Astrocyte (in vitro differentiated cells and primary cell): ENCODE data around the gene SGPP1.

Experiments
- CTCF ChIP-seq: IDR thresholded peaks from 2 replicates; pipeline ENCODE4 v1.5.1; 2011; ENCODE audit warnings: low read depth, mild to moderate bottlenecking, inconsistent platforms, low read length, moderate library complexity; ENCODE audit not compliant: insufficient read depth
- EZH2 ChIP-seq: IDR thresholded peaks from 2 replicates; pipeline ENCODE4 v1.6.1; 2012; ENCODE audit warnings: mild to moderate bottlenecking, low read length, inconsistent platforms; ENCODE audit not compliant: insufficient read depth

- TF ChIP-seq EZH2 (no peak), CTCF (no peak)
These were observed 45.6 kb upstream of the SGPP1 start for GRCh38 chr14:63773504-63773903.
